Activated naive CD4-positive, alpha-beta T cell treated with Interleukin-2 at 50 U/mL for 16 hours (primary cell): ENCODE measurements around the gene CC2D2A.
A peak's percentile ranks its signal among the peaks of the same experiment; 100 is the strongest.
"Not testable (repeated sequence)": the region's sequence is repeated elsewhere in the genome, so short reads cannot be mapped to it uniquely, and the experiment has no call there.

ENCODE experiments used
- DNase-seq: peaks from one replicate; pipeline ENCODE4 v3.0.0-alpha.2; 2020

The CC2D2A gene

GRCh38 chr4:15562623-15563022 is 92.9 kb downstream of the CC2D2A start:
- DNase-seq: no peak

GRCh38 chr4:15563871-15564270 is 94.2 kb downstream of the CC2D2A start:
- no peak for DNase-seq

- DNase-seq: no peak
Observed at GRCh38 chr4:15568821-15569220, 99.1 kb downstream of the CC2D2A start.

- no peak for DNase-seq
Observed at GRCh38 chr4:15569746-15570145, 100.1 kb downstream of the CC2D2A start.

- no peak for DNase-seq
Observed at GRCh38 chr4:15575966-15576365, 106.3 kb downstream of the CC2D2A start.

- DNase-seq: no peak
Observed at GRCh38 chr4:15577508-15577907, 107.8 kb downstream of the CC2D2A start.

GRCh38 chr4:15584785-15585184 is 115.1 kb downstream of the CC2D2A start:
- DNase-seq: no peak

GRCh38 chr4:15585331-15585730 is 115.6 kb downstream of the CC2D2A start:
- DNase-seq: no peak

- no peak for DNase-seq
Observed at GRCh38 chr4:15586066-15586465, 116.4 kb downstream of the CC2D2A start.

- DNase-seq: no peak
Observed at GRCh38 chr4:15587649-15588048, 118.0 kb downstream of the CC2D2A start.

GRCh38 chr4:15592799-15593198 is 123.1 kb downstream of the CC2D2A start:
- no peak for DNase-seq

GRCh38 chr4:15598644-15599043 is 129.0 kb downstream of the CC2D2A start:
- DNase-seq: no peak

- DNase-seq: no peak
Observed at GRCh38 chr4:15600176-15600575, 130.5 kb downstream of the CC2D2A start.

- no peak for DNase-seq
Observed at GRCh38 chr4:15601862-15602261, 132.2 kb downstream of the CC2D2A start.

GRCh38 chr4:15605537-15605936 is 135.9 kb downstream of the CC2D2A start:
- no peak for DNase-seq

GRCh38 chr4:15610855-15611254 is 141.2 kb downstream of the CC2D2A start:
- no peak for DNase-seq

GRCh38 chr4:15612136-15612535 is 142.5 kb downstream of the CC2D2A start:
- DNase-seq: no peak

GRCh38 chr4:15614891-15615290 is 145.2 kb downstream of the CC2D2A start:
- DNase-seq: not testable (repeated sequence)

- DNase-seq: not testable (repeated sequence)
Observed at GRCh38 chr4:15617407-15617806, 147.7 kb downstream of the CC2D2A start.

- DNase-seq: no peak
Observed at GRCh38 chr4:15636818-15637217, 167.1 kb downstream of the CC2D2A start.

GRCh38 chr4:15638418-15638817 is 168.7 kb downstream of the CC2D2A start:
- no peak for DNase-seq

- DNase-seq: no peak
Observed at GRCh38 chr4:15648600-15648999, 178.9 kb downstream of the CC2D2A start.

GRCh38 chr4:15649914-15650545 is 180.3 kb downstream of the CC2D2A start:
- peak; percentile 49 for DNase-seq
